GM12891 (cell line): ENCODE measurements around the gene KDM4D.

ENCODE experiments used
- DNase-seq: peaks from one replicate; pipeline ENCODE4 v3.0.0; 2011; ENCODE audit warnings: low spot score; ENCODE audit not compliant: insufficient read length
- FAIRE-seq: peaks from 2 replicates; lab custom pipeline; 2011; peaks lifted over from hg19 to GRCh38; lab: Jason Lieb, UNC
- PAX5 ChIP-seq: IDR thresholded peaks from 2 replicates; pipeline ENCODE4 v1.6.1; 2011; ENCODE audit warnings: low read length, moderate library complexity, mild to moderate bottlenecking; ENCODE audit not compliant: insufficient read depth, severe bottlenecking
- POLR2A ChIP-seq: IDR thresholded peaks from 2 replicates; pipeline ENCODE4 v1.6.1; 2011; ENCODE audit warnings: low read depth, low read length, control low read depth
- POLR2AphosphoS5 ChIP-seq: IDR thresholded peaks from 2 replicates; pipeline ENCODE4 v1.6.1; 2011; ENCODE audit warnings: low read depth, low read length, control low read depth
- POU2F2 ChIP-seq: IDR thresholded peaks from 2 replicates; pipeline ENCODE4 v1.6.1; 2011; ENCODE audit warnings: low read depth, mild to moderate bottlenecking, control low read depth, low read length, moderate library complexity
- SPI1 ChIP-seq: IDR thresholded peaks from 2 replicates; pipeline ENCODE4 v1.6.1; 2011; ENCODE audit warnings: low read depth, low read length, control low read depth
- TAF1 ChIP-seq: IDR thresholded peaks from 2 replicates; pipeline ENCODE4 v1.6.1; 2011; ENCODE audit warnings: low read depth, low read length, control low read depth

KDM4D gene

GRCh38 chr11:94956963-94957362, 16.5 kb upstream of the KDM4D start:
- DNase-seq: no peak
- TF ChIP-seq PAX5: no peak
- no peak for TF ChIP-seq POLR2AphosphoS5
- no peak for TF ChIP-seq POLR2A
- no peak for TF ChIP-seq TAF1
- no peak for TF ChIP-seq SPI1
- no peak for TF ChIP-seq POU2F2
- FAIRE-seq: no peak

- DNase-seq (no peak), FAIRE-seq (no peak)
- TF ChIP-seq TAF1 (no peak), POLR2A (no peak), POU2F2 (no peak), PAX5 (no peak), SPI1 (no peak), POLR2AphosphoS5 (no peak)
These were observed 15.3 kb upstream of the KDM4D start for GRCh38 chr11:94958121-94958696.

DNA sequence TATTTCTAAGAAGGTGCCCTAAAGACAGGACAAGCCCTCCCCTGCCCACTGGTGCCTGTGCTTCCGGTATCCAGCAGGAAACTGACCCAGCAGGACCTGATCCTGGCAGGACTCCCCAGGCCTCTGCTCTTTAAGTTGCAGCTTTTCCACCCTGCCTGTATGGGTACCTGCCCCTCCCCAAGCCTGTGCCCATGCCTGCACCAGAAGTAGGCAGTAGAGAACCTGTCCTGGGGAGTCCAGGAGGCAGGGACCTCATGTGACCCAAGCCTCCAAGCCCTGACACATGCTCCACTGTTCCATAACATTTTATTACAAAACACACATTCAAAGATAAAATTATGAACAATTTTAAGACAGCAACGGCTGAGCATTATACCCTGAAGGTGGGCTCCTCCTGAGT, 14.3 kb upstream of the KDM4D start:
- TF ChIP-seq POLR2AphosphoS5 (no peak), SPI1 (no peak)
- no peak for FAIRE-seq
- DNase-seq: no peak

DNA sequence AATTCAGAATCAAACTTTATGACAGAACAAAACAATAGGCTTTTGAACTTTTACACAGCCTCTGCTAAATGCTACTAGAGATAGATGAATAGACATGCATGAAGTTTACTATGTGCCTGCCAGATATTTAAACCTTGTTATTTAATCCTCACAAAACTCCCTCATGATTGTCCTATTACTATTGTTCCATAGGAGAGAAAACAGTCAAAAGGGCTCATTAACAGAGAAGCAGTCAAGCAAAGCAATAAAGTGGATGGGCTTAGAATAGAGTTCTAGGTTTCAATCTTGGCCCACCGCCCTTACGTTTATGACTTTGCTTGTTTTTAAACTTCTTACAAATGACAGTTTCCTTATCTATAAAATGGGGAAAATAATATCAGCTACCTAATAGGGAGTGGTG, 13.0 kb upstream of the KDM4D start:
- TF ChIP-seq PAX5 (no peak), POLR2AphosphoS5 (no peak), POU2F2 (no peak), TAF1 (no peak), SPI1 (no peak), POLR2A (no peak)
- FAIRE-seq (no peak), DNase-seq (no peak)

GRCh38 chr11:94961255-94961654, 12.3 kb upstream of the KDM4D start:
- TF ChIP-seq POLR2AphosphoS5 (no peak), SPI1 (no peak)
- no peak for DNase-seq
- no peak for FAIRE-seq

- FAIRE-seq: no peak
- DNase-seq: no peak
- TF ChIP-seq POLR2A: no peak
- no peak for TF ChIP-seq POLR2AphosphoS5
- TF ChIP-seq SPI1: no peak
- TF ChIP-seq PAX5: no peak
- no peak for TF ChIP-seq POU2F2
- no peak for TF ChIP-seq TAF1
These were observed 8.6 kb upstream of the KDM4D start for GRCh38 chr11:94964934-94965333.

GRCh38 chr11:94968334-94968958, 5.1 kb upstream of the KDM4D start:
- TF ChIP-seq PAX5 (no peak), POU2F2 (no peak), POLR2A (no peak), SPI1 (no peak), POLR2AphosphoS5 (no peak), TAF1 (no peak)
- DNase-seq (no peak), FAIRE-seq (no peak)

- DNase-seq (no peak), FAIRE-seq (no peak)
- TF ChIP-seq PAX5 (no peak), POU2F2 (no peak), SPI1 (no peak), POLR2AphosphoS5 (no peak), POLR2A (no peak), TAF1 (no peak)
These were observed 810 bp upstream of the KDM4D start for GRCh38 chr11:94972700-94973098.

- FAIRE-seq: no peak
- TF ChIP-seq TAF1 (no peak), PAX5 (no peak), SPI1 (no peak), POU2F2 (no peak), POLR2A (no peak), POLR2AphosphoS5 (no peak)
- no peak for DNase-seq
These were observed 669 bp downstream of the KDM4D start for GRCh38 chr11:94974178-94974577.

DNA sequence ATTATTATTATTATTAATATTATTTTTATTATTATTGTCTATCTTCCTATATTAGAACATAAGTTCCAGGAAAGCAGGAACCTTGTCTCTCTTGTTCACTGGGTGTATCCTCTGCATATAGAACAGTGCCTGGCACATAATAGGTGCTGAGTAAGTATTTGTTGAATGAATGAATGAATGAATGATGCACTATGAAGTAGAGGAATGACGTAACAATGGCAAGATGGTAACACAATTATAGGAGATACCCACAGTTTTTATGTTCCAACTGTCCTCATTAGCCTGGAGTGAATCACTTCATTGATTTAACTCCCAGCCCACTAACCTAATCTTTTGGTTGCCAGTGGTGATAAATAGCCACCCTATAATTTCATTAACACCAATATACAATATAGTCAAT, 2.1 kb downstream of the KDM4D start:
- DNase-seq (no peak), FAIRE-seq (no peak)
- TF ChIP-seq POU2F2: no peak
- TF ChIP-seq POLR2AphosphoS5: no peak
- no peak for TF ChIP-seq SPI1
- TF ChIP-seq POLR2A: no peak
- no peak for TF ChIP-seq PAX5
- no peak for TF ChIP-seq TAF1
